Gastrocnemius medialis (tissue), 4 donors: ENCODE results near the gene APBA2.

Source experiments
- POLR2A ChIP-seq, 2 donors: fragments of 450-650 bp; IDR thresholded peaks; one replicate each; pipeline ENCODE4 v1.6.1; 2017; ENCODE audit warnings: antibody characterized with exemption in 2 of 2, mild to moderate bottlenecking in 2 of 2, moderate library complexity in 2 of 2
- TF ChIP-seq, protein P1 (sequence below), 5 experiments: fragments of 450-650 bp in 3 of 5; fragments of 200-600 bp in 2 of 5; sonication (generic) in 2 of 5; IDR thresholded peaks in 4 of 5; conservative IDR thresholded peaks in 1 of 5; 1 replicate in 4 of 5; 2 replicates in 1 of 5; pipeline ENCODE4 v1.5.1; 2016 to 2019; ENCODE audit warnings: antibody characterized with exemption in 5 of 5, mild to moderate bottlenecking in 3 of 5, moderate library complexity in 3 of 5

DNA sequence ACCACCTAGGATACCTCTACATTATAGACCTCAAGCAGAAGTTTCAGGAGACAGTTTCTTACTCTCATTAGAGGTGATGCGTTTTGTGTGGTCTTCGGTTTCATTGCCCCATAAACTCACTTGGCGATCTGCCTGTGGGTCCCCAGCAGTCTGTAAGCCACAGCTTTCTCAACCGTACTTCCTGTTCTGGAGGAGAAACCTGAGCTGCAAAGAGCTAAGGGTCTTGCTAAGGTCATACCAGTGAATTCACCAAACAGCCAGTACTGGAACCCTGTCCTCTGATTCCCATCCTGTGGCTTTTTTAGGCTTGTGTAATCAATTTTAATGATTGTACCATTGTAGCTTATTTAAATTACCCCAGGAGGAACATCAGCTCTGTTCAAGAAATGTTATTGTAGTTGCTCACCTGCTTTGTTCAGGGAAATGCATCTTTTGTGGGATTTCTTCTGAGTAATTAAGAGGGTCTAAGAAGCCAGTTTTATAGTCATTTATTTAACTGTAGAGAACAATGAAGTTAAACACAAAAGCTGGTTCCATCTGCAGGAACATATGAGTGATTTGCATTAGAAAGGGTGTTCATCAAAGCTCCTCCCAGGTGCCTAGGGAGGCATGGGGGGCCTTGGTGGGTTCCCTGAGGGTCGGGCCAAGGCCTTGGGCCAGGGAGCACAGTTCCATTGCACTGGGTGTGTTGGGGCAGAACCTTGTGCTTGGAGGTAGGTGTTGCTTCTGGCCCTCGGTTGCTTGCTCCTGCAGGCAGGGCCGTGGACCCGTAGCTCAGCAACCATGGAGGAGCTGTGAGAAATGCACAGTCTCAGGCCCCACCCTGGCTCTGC is 69.6 kb downstream of the APBA2 start:
- TF ChIP-seq, protein P1, sequence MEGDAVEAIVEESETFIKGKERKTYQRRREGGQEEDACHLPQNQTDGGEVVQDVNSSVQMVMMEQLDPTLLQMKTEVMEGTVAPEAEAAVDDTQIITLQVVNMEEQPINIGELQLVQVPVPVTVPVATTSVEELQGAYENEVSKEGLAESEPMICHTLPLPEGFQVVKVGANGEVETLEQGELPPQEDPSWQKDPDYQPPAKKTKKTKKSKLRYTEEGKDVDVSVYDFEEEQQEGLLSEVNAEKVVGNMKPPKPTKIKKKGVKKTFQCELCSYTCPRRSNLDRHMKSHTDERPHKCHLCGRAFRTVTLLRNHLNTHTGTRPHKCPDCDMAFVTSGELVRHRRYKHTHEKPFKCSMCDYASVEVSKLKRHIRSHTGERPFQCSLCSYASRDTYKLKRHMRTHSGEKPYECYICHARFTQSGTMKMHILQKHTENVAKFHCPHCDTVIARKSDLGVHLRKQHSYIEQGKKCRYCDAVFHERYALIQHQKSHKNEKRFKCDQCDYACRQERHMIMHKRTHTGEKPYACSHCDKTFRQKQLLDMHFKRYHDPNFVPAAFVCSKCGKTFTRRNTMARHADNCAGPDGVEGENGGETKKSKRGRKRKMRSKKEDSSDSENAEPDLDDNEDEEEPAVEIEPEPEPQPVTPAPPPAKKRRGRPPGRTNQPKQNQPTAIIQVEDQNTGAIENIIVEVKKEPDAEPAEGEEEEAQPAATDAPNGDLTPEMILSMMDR (IDR thresholded peaks at IDR 0.05 in 4 of 5, conservative IDR thresholded peaks at IDR 0.05 in 1 of 5), result no peak
- TF ChIP-seq POLR2A (IDR thresholded peaks at IDR 0.05), result no peak
